AG04450 (cell line): ENCODE measurements around the gene TMEM59L. TPM values are rescaled to one million over a fixed set of nuclear protein-coding genes. Genes with fewer than 3 reads are reported as not detected.

ENCODE experiments used
- CTCF ChIA-PET: fragments of 300-600, 350-600 bp; formaldehyde crosslinking; extraction: SDS; loops from one replicate; lab custom pipeline; 2022; ENCODE audit warnings: antibody characterized with exemption, inconsistent platforms; lab: Charles Lee
- POLR2A ChIA-PET: fragments of 350-600 bp; formaldehyde crosslinking; extraction: SDS; loops from one replicate; lab custom pipeline; 2021; ENCODE audit warnings: antibody characterized with exemption, inconsistent platforms; lab: Yijun Ruan, JAX
- DNase-seq: peaks from one replicate; pipeline ENCODE4 v3.0.0-alpha.2; 2011; ENCODE audit warnings: low read depth, low spot score
- H3K27ac ChIP-seq: one replicate; pipeline ENCODE4 v1.5.1; 2012; ENCODE audit warnings: low read depth, low read length, control low read depth
- H3K27me3 ChIP-seq: one replicate; pipeline ENCODE4 v1.6.0; 2012; ENCODE audit warnings: low read length; ENCODE audit not compliant: control insufficient read depth, insufficient read depth
- H3K4me3 ChIP-seq: 2 replicates; pipeline ENCODE4 v1.5.1; 2011; ENCODE audit warnings: mild to moderate bottlenecking, low read depth, low read length, control low read depth
- H3K9me3 ChIP-seq: 2 replicates; pipeline ENCODE4 v1.5.1; 2012; ENCODE audit warnings: low read length; ENCODE audit not compliant: control insufficient read depth, insufficient read depth
- CTCF ChIP-seq: IDR thresholded peaks from 2 replicates; pipeline ENCODE4 v1.5.1; 2011; ENCODE audit warnings: low read depth, low read length, control low read depth, inconsistent platforms
- polyA plus RNA-seq: library from polyadenylated mRNA; depleted of rRNA; stranded (reverse); fragments of >200 nt; gene quantifications from 2 replicates; pipeline ENCODE4 v1.2.3, GENCODE V29; 2011

TMEM59L gene
- polyA plus RNA-seq, 1 experiment: 0.81 TPM

GRCh38 chr19:18658366-18658855, 45.7 kb downstream of the TMEM59L start:
- Histone ChIP-seq H3K4me3 (no peak overlapping the region), H3K9me3 (no peaks in the 10 kb centered on the region; the same call in 1 of the 2 replicates), H3K27ac (no peak overlapping the region), H3K27me3 (no peaks in the 10 kb centered on the region)
- ChIA-PET POLR2A (interaction anchor here (0.8 kb wide), 1 partner anchor 13 kb away, joined by 5 read pairs; no protein-coding TSS in a partner anchor), CTCF (no interaction called here)
- TF ChIP-seq CTCF: no peak
- DNase-seq: no peak

- CTCF ChIA-PET: no interaction called here
- POLR2A ChIA-PET: interaction anchor here (0.6 to 0.7 kb wide), 3 partner anchors 18 to 245 kb away, joined by 3 to 11 read pairs (median 3); no protein-coding TSS in a partner anchor
These were observed 46.8 kb downstream of the TMEM59L start for GRCh38 chr19:18659281-18660050.

GRCh38 chr19:18660051-18660910, 47.6 kb downstream of the TMEM59L start:
- POLR2A ChIA-PET: no interaction called here
- CTCF ChIA-PET: no interaction called here
- TF ChIP-seq CTCF: no peak
- Histone ChIP-seq H3K4me3 (no peak overlapping the region), H3K9me3 (no peaks in the 10 kb centered on the region; the same call in 1 of the 2 replicates), H3K27me3 (no peaks in the 10 kb centered on the region), H3K27ac (peak overlapping the region; percentile 39)
- no peak for DNase-seq

More at GRCh38 chr19:18659281-18660050, 46.8 kb downstream of the TMEM59L start:
- DNase-seq: no peak
- TF ChIP-seq CTCF: no peak
- H3K4me3 ChIP-seq: no peak overlapping the region
- H3K27me3 ChIP-seq: no peaks in the 10 kb centered on the region
- H3K27ac ChIP-seq: no peak overlapping the region
- H3K9me3 ChIP-seq: no peaks in the 10 kb centered on the region; the same call in 1 of the 2 replicates

- Histone ChIP-seq H3K27me3 (no peaks in the 10 kb centered on the region), H3K9me3 (no peaks in the 10 kb centered on the region; the same call in 1 of the 2 replicates), H3K4me3 (no peak overlapping the region), H3K27ac (no peak overlapping the region)
- ChIA-PET CTCF (no interaction called here), POLR2A (no interaction called here)
- DNase-seq: no peak
- no peak for TF ChIP-seq CTCF
These were observed 48.4 kb downstream of the TMEM59L start for GRCh38 chr19:18660939-18661670.
